Endothelial cell of umbilical vein (primary cell): ENCODE results near the gene CCNK. TPM values are rescaled to one million over a fixed set of nuclear protein-coding genes. Genes with fewer than 3 reads are reported as not detected.

ENCODE experiments used
- BruUV-seq: library from RNA; stranded (reverse); fragments of 400-500 nt; replicated peaks from 2 replicates; lab custom pipeline; 2021; lab: Mats Ljungman, UMichigan
- CTCF ChIA-PET: fragments of 300-600, 350-600 bp; sonication (Branson Sonifier 250); formaldehyde crosslinking; loops from one replicate; lab custom pipeline; 2021; ENCODE audit warnings: antibody characterized with exemption, inconsistent platforms; lab: Charles Lee
- POLR2A ChIA-PET: fragments of 300-600, 350-600 bp; sonication (Branson Sonifier 250); formaldehyde crosslinking; loops from one replicate; lab custom pipeline; 2021; ENCODE audit warnings: antibody characterized with exemption, inconsistent platforms; lab: Charles Lee
- DNase-seq: peaks from one replicate; pipeline ENCODE4 v3.0.0-alpha.2; 2011; ENCODE audit warnings: low read depth, low spot score
- FAIRE-seq: peaks from 2 replicates; lab custom pipeline; 2011; peaks lifted over from hg19 to GRCh38; lab: Jason Lieb, UNC
- H2AFZ ChIP-seq: 2 replicates; pipeline ENCODE4 v1.6.0; 2012; ENCODE audit warnings: low read depth, low read length, control low read depth, inconsistent platforms
- H3K27ac ChIP-seq: 2 replicates; pipeline ENCODE4 v1.5.1; 2011; ENCODE audit warnings: low read depth, mild to moderate bottlenecking, control low read depth, low read length, moderate library complexity; ENCODE audit not compliant: insufficient read depth
- H3K27me3 ChIP-seq, 2 experiments: 2 replicates each; pipeline versions ENCODE4 v1.6.0 to v1.6.1; 2011; ENCODE audit warnings: low read length in 2 of 2, mixed read lengths in 1 of 2; ENCODE audit not compliant: control insufficient read depth in 2 of 2, insufficient read depth in 2 of 2
- H3K36me3 ChIP-seq, 2 experiments: 2 replicates in 1 of 2; 3 replicates in 1 of 2; pipeline ENCODE4 v1.5.1; 2011; ENCODE audit warnings: low read length in 2 of 2, mild to moderate bottlenecking in 1 of 2, moderate library complexity in 1 of 2; ENCODE audit not compliant: control insufficient read depth in 2 of 2, insufficient read depth in 2 of 2; ENCODE audit errors: extremely low read depth in 1 of 2
- H3K4me1 ChIP-seq: 3 replicates; pipeline ENCODE4 v1.5.1; 2011; ENCODE audit warnings: mild to moderate bottlenecking, low read length; ENCODE audit not compliant: control insufficient read depth, insufficient read depth; ENCODE audit errors: extremely low read depth
- H3K4me2 ChIP-seq: 2 replicates; pipeline ENCODE4 v1.6.1; 2011; ENCODE audit warnings: low read length, control low read depth, mixed read lengths; ENCODE audit not compliant: insufficient read depth
- H3K4me3 ChIP-seq, 3 experiments: fragments of 200-600 bp in 1 of 3; sonication (generic), shearing (Covaris generic) in 1 of 3; replicated peaks in 1 of 3; 2 replicates each; pipeline ENCODE4 v1.5.1; 2011 to 2016; ENCODE audit warnings: control low read depth in 3 of 3, low read length in 3 of 3, mild to moderate bottlenecking in 2 of 3, inconsistent platforms in 1 of 3, low read depth in 1 of 3, moderate library complexity in 1 of 3; ENCODE audit not compliant: insufficient read depth in 1 of 3
- H3K79me2 ChIP-seq: 2 replicates; pipeline ENCODE4 v1.6.0; 2012; ENCODE audit warnings: low read length, inconsistent platforms; ENCODE audit not compliant: control insufficient read depth, insufficient read depth
- H3K9ac ChIP-seq: replicated peaks from 2 replicates; pipeline ENCODE3; 2011; ENCODE audit warnings: low read length, control low read depth; ENCODE audit not compliant: insufficient read depth; ENCODE audit errors: extremely low read depth
- H3K9me1 ChIP-seq: replicated peaks from 3 replicates; pipeline ENCODE4 v1.6.0; 2011; ENCODE audit warnings: mild to moderate bottlenecking, low read length; ENCODE audit not compliant: control insufficient read depth, insufficient read depth; ENCODE audit errors: extremely low read depth
- H3K9me3 ChIP-seq: replicated peaks from 2 replicates; pipeline ENCODE4 v1.5.1; 2012; ENCODE audit warnings: low read length, inconsistent platforms; ENCODE audit not compliant: control insufficient read depth, insufficient read depth
- H4K20me1 ChIP-seq: replicated peaks from 2 replicates; pipeline ENCODE3; 2011; ENCODE audit warnings: mild to moderate bottlenecking, low read length; ENCODE audit not compliant: control insufficient read depth, insufficient read depth; ENCODE audit errors: extremely low read depth
- EZH2 ChIP-seq: IDR thresholded peaks from 2 replicates; pipeline ENCODE4 v1.6.1; 2012; ENCODE audit warnings: borderline replicate concordance, low read depth, mild to moderate bottlenecking, moderate library complexity, low read length, inconsistent platforms; ENCODE audit not compliant: severe bottlenecking
- FOS ChIP-seq: IDR thresholded peaks from 2 replicates; pipeline ENCODE4 v1.6.1; 2011; ENCODE audit warnings: mild to moderate bottlenecking, low read length, moderate library complexity, borderline replicate concordance; ENCODE audit not compliant: insufficient read depth
- GATA2 ChIP-seq: IDR thresholded peaks from 2 replicates; pipeline ENCODE4 v1.7.0; 2011; ENCODE audit warnings: low read depth, mild to moderate bottlenecking, moderate library complexity, mixed read lengths, low read length; ENCODE audit not compliant: insufficient read length, insufficient read depth
- JUN ChIP-seq: IDR thresholded peaks from 2 replicates; pipeline ENCODE4 v1.6.1; 2011; ENCODE audit warnings: borderline replicate concordance, low read depth; ENCODE audit not compliant: insufficient read length, insufficient read depth
- MYC ChIP-seq: IDR thresholded peaks from one replicate; pipeline ENCODE4 v1.6.1; 2011; ENCODE audit warnings: mild to moderate bottlenecking, low read depth, low read length
- POLR2A ChIP-seq: IDR thresholded peaks from 2 replicates; pipeline ENCODE4 v1.6.1; 2012; ENCODE audit warnings: low read depth, mild to moderate bottlenecking, control low read depth, low read length
- POLR2AphosphoS5 ChIP-seq: IDR thresholded peaks from 2 replicates; pipeline ENCODE4 v1.6.1; 2012; ENCODE audit warnings: low read depth, mild to moderate bottlenecking, control low read depth, low read length, moderate library complexity; ENCODE audit not compliant: insufficient read depth
- dilution Hi-C: fragments of 300-500 bp; cut with MboI; formaldehyde crosslinking; loops from one replicate; pipeline ENCODE4 v1.15.0; 2019; ENCODE audit warnings: low sequenced_read_pairs; ENCODE audit not compliant: extremely low pct_ligation_motif_present
- intact Hi-C: fragments of 100-400 bp; cut with micrococcal nuclease; formaldehyde crosslinking; loops from one replicate; pipeline ENCODE4 v1.10.0; 2022
- polyA plus RNA-seq, 4 experiments: library from polyadenylated mRNA; depleted of rRNA in 3 of 4; stranded (reverse) in 3 of 4; unstranded in 1 of 4; fragments of >200 nt; gene quantifications; 2 replicates each; pipeline versions ENCODE4 v1.2.1 to v1.2.3, GENCODE V29; 2011 to 2012; ENCODE audit warnings: missing spikeins in 1 of 4
- total RNA-seq: library from RNA; stranded (reverse); gene quantifications from 2 replicates; pipeline ENCODE4 v1.2.3, GENCODE V29; 2021
- TF ChIP-seq, protein P1 (sequence below): IDR thresholded peaks from 2 replicates; pipeline ENCODE4 v1.6.1; 2011; ENCODE audit not compliant: insufficient read depth, insufficient read length
- TF ChIP-seq, protein P2 (sequence below), 2 donors: IDR thresholded peaks; 1 replicate in 1 of 2; 2 replicates in 1 of 2; pipeline ENCODE4 v1.5.1; 2011; ENCODE audit warnings: low read length in 2 of 2, mild to moderate bottlenecking in 2 of 2, moderate library complexity in 2 of 2, control low read depth in 1 of 2, inconsistent platforms in 1 of 2, low read depth in 1 of 2; ENCODE audit not compliant: insufficient read depth in 1 of 2; ENCODE audit errors: extremely low read depth in 1 of 2

Gene CCNK
- total and polyA plus RNA-seq, 2 donors (not counting 3 experiments of a cell fraction or from before 2014, with no cell fraction given), result 11.9 to 59.3 TPM

DNA sequence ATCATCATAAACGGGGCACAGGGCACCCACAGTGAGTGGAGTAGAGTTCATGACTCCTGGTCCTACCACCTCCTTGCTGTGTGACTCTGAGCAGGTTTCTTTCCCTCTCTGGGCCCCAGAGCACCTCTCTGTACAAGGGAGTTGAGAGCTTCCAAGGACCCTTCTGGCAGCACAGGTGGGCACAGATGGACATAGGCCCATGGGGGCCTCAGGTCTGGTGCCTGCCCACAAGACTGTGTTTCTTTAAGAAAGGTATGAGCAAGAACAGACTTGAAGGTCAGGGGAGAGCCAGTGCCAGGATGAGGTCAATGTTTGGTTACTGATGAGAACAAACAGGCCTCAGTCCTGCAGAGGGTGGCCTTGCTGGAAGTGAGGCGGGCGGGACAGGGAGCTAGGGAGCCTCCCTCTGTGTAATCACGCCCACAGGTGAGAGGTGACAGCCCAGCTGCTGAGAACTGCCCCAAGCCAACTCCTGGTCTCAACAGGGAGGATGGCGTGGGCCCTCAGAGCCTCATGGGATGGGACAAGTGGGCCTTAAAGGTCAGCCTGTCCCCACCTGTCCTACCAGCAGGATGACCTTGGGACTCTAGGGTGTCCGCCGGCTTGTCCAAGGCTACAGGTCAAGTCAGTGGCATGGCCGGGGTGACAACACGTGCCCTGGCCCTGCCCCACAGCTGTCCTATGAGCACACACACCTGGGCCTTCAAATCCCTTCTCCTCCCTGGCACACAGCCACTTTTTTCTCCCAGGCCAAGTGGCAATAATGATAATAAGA, 73.7 kb downstream of the CCNK start:
- no peaks in the 10 kb centered on the region for H3K9me1 ChIP-seq
- H3K36me3 ChIP-seq, result no peaks in the 10 kb centered on the region
- H3K4me3 ChIP-seq, result no peak overlapping the region
- TF ChIP-seq POLR2AphosphoS5 (no peak), EZH2 (no peak), FOS (no peak), JUN (no peak), POLR2A (no peak), GATA2 (no peak), MYC (no peak)
- TF ChIP-seq, protein P1, sequence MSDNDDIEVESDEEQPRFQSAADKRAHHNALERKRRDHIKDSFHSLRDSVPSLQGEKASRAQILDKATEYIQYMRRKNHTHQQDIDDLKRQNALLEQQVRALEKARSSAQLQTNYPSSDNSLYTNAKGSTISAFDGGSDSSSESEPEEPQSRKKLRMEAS, result no peak
- TF ChIP-seq, protein P2, sequence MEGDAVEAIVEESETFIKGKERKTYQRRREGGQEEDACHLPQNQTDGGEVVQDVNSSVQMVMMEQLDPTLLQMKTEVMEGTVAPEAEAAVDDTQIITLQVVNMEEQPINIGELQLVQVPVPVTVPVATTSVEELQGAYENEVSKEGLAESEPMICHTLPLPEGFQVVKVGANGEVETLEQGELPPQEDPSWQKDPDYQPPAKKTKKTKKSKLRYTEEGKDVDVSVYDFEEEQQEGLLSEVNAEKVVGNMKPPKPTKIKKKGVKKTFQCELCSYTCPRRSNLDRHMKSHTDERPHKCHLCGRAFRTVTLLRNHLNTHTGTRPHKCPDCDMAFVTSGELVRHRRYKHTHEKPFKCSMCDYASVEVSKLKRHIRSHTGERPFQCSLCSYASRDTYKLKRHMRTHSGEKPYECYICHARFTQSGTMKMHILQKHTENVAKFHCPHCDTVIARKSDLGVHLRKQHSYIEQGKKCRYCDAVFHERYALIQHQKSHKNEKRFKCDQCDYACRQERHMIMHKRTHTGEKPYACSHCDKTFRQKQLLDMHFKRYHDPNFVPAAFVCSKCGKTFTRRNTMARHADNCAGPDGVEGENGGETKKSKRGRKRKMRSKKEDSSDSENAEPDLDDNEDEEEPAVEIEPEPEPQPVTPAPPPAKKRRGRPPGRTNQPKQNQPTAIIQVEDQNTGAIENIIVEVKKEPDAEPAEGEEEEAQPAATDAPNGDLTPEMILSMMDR (IDR thresholded peaks at IDR 0.05; ENCODE audit: extremely low read depth in 1 of 2, insufficient read depth in 1 of 2, low read depth in 1 of 2, low read length in 2 of 2), result no peak
- H3K9me3 ChIP-seq, result no peaks in the 10 kb centered on the region
- no TSS peak for BruUV-seq
- H3K79me2 ChIP-seq, result no peaks in the 10 kb centered on the region
- dilution Hi-C loops, result no loop called here
- H3K27me3 ChIP-seq, result no peaks in the 10 kb centered on the region
- H3K9ac ChIP-seq, result no peak overlapping the region
- ChIA-PET CTCF (interaction anchor here (1.3 to 1.5 kb wide), 2 partner anchors 8 to 30 kb away, joined by 3 read pairs; no protein-coding TSS in a partner anchor), POLR2A (no interaction called here)
- intact Hi-C loops, result no loop called here
- no peaks in the 10 kb centered on the region for H3K4me1 ChIP-seq
- FAIRE-seq (no peak), DNase-seq (no peak)
- no peak overlapping the region for H2AFZ ChIP-seq
- no peak overlapping the region for H3K27ac ChIP-seq
- no peaks in the 10 kb centered on the region for H4K20me1 ChIP-seq
- H3K4me2 ChIP-seq, result no peak overlapping the region
